Pancreas (tissue), 10 donors: ENCODE data around the gene PPP1R14D. TPM values are rescaled to one million over a fixed set of nuclear protein-coding genes. Genes with fewer than 3 reads are reported as not detected.

ENCODE experiments used
- ATAC-seq, 4 donors: fragments of 200-7000 bp; cut with Tn5 transposase; one replicate each; pipeline versions ENCODE4 v1.8.0 to v1.9.1; 2020; ENCODE audit warnings: mild to moderate bottlenecking in 4 of 4, moderate library complexity in 4 of 4
- DNase-seq, 6 donors: peaks; one replicate each; pipeline ENCODE4 v3.0.0-alpha.2; 2020
- FAIRE-seq: peaks from 2 replicates; lab custom pipeline; 2012; peaks lifted over from hg19 to GRCh38; lab: Jason Lieb, UNC
- H3K27ac ChIP-seq, 4 donors: fragments of 200-600 bp; sonication (generic); 1 replicate in 3 of 4; 2 replicates in 1 of 4; pipeline versions ENCODE4 v1.5.0 to v1.8.0; 2020
- H3K27me3 ChIP-seq, 4 donors: fragments of 200-600 bp; one replicate each; pipeline ENCODE4 v1.8.0; 2021
- H3K36me3 ChIP-seq, 3 donors: fragments of 200-600 bp; sonication (generic) in 1 of 3; one replicate each; pipeline versions ENCODE4 v1.5.0 to v1.8.0; 2020 to 2021
- H3K4me1 ChIP-seq, 3 donors: fragments of 200-600 bp; one replicate each; pipeline ENCODE4 v1.8.0; 2021
- H3K4me3 ChIP-seq, 4 donors: fragments of 200-600 bp; sonication (generic) in 2 of 4; one replicate each; pipeline versions ENCODE4 v1.5.0 to v1.8.0; 2020 to 2021
- H3K9me3 ChIP-seq, 4 donors: fragments of 200-600 bp; one replicate each; pipeline ENCODE4 v1.8.0; 2021
- CTCF ChIP-seq, 4 donors: fragments of 200-600 bp; sonication (generic) in 3 of 4; IDR thresholded peaks; one replicate each; pipeline versions ENCODE4 v1.5.0 to v1.8.0; 2021; ENCODE audit warnings: antibody characterized with exemption in 4 of 4
- WGBS, 2 donors: extraction: QIAGEN DNeasy Blood & Tissue Kit; methylation state at CpG; one replicate each; pipeline ENCODE4 v1.1.7; 2013; 5-methylcytosine and 5-hydroxymethylcytosine counted together
- intact Hi-C, 3 donors: fragments of 100-400 bp; cut with DNase I; formaldehyde crosslinking; loops; one replicate each; pipeline versions ENCODE4 v1.11.1 to v1.14.2; 2022
- polyA plus RNA-seq, 2 donors: library from polyadenylated mRNA; stranded (reverse); fragments of 200-250 nt; gene quantifications; one replicate each; pipeline ENCODE4 v1.2.3, GENCODE V29; 2013
- total RNA-seq, 6 donors: library from RNA; stranded (reverse); fragmentation: NEBNext Ultra II Directional in 4 of 6; extraction: Animal tissue kit (Norgen Biotek cat#: 25700) in 4 of 6; gene quantifications; one replicate each; pipeline versions ENCODE4 v1.2.1 to v1.2.4, GENCODE V29; 2021 to 2023
- donor health status: healthy with polysubstance abuse.
- donor health status: DM: no; HTN: no; CAD: no; lungs with moderate emphysema.
- donor health status: DM: no; HTN: no; CAD: no.
- donor health status: control.
- donor health status: control.
- donor health status: Bipolar disorder and iron deficiency.
- donor health status: DM: yes; HTN: yes; CAD: no.
- donor health status: DM: no; HTN: no; CAD: no.
- donor health status: DM: no; HTN: no; CAD: no.
- donor health status: DM: yes; HTN: yes; CAD: no.

The PPP1R14D gene
- total and polyA plus RNA-seq, 8 donors = 0.23 to 2.6 (median 0.55) TPM; not detected in 4

GRCh38 chr15:40819048-40819447 is 9.5 kb downstream of the PPP1R14D start:
- Histone ChIP-seq H3K4me1 (no peaks in the 10 kb centered on the region), H3K4me3 (no peak overlapping the region), H3K27ac (no peak overlapping the region), H3K36me3 (peaks cover 0 to 1% (median 0%) of the 10 kb centered on the region in 3 donors), H3K27me3 (no peaks in the 10 kb centered on the region), H3K9me3 (no peaks in the 10 kb centered on the region)
- TF ChIP-seq CTCF (IDR thresholded peaks at IDR 0.05) = no peak
- DNase-seq = no peak
- no peak for FAIRE-seq
- intact Hi-C loops = no loop called here
- no peak for ATAC-seq
- 49 to 53% methylated on average over 7 of the region's 7 CpGs for WGBS, 2 donors

GRCh38 chr15:40815042-40815698 is 13.3 kb downstream of the PPP1R14D start:
- no peak for TF ChIP-seq CTCF (IDR thresholded peaks at IDR 0.05)
- WGBS, 2 donors = 45 to 46% methylated on average over 4 of the region's 4 CpGs
- no peaks in the 10 kb centered on the region for H3K4me1 ChIP-seq
- peaks cover 0 to 8% (median 4%) of the 10 kb centered on the region in 3 donors for H3K36me3 ChIP-seq
- H3K27me3 ChIP-seq = no peaks in the 10 kb centered on the region
- intact Hi-C loops = no loop called here
- no peak overlapping the region for H3K4me3 ChIP-seq
- ATAC-seq (peak in 2 of 4 donors; percentile 45 to 57), FAIRE-seq (no peak), DNase-seq (peak in 1 of 6 donors; percentile 21)
- no peaks in the 10 kb centered on the region for H3K9me3 ChIP-seq
- no peak overlapping the region for H3K27ac ChIP-seq

- H3K4me3 ChIP-seq = no peak overlapping the region
- TF ChIP-seq CTCF (IDR thresholded peaks at IDR 0.05) = no peak
- no peaks in the 10 kb centered on the region for H3K27me3 ChIP-seq
- ATAC-seq = no peak
- H3K4me1 ChIP-seq = peaks cover 0 to 7% (median 5%) of the 10 kb centered on the region in 3 donors
- H3K9me3 ChIP-seq = no peaks in the 10 kb centered on the region
- peak in 1 of 6 donors; percentile 63 for DNase-seq
- intact Hi-C loops = no loop called here
- no peak overlapping the region for H3K27ac ChIP-seq
- peaks cover 0 to 8% (median 4%) of the 10 kb centered on the region in 3 donors for H3K36me3 ChIP-seq
- FAIRE-seq = no peak
- 92 to 97% methylated on average over 12 of the region's 12 CpGs for WGBS, 2 donors
These were observed 15.6 kb downstream of the PPP1R14D start for GRCh38 chr15:40812721-40813425.

GRCh38 chr15:40808861-40809450 is 19.6 kb downstream of the PPP1R14D start:
- peak overlapping the region in 1 of 4 donors; percentile 96 for H3K4me3 ChIP-seq

More at GRCh38 chr15:40808861-40809450, 19.6 kb downstream of the PPP1R14D start:
- no peak for TF ChIP-seq CTCF (IDR thresholded peaks at IDR 0.05)
- DNase-seq (peak in 2 of 6 donors; percentile 36 to 60), FAIRE-seq (no peak), ATAC-seq (no peak)
- Histone ChIP-seq H3K4me1 (peaks cover 3 to 10% (median 7%) of the 10 kb centered on the region in 3 donors), H3K9me3 (no peaks in the 10 kb centered on the region), H3K27me3 (no peaks in the 10 kb centered on the region), H3K36me3 (peaks cover 0 to 5% (median 4%) of the 10 kb centered on the region in 3 donors), H3K27ac (no peak overlapping the region)
- intact Hi-C loops = no loop called here
- 70 to 79% methylated on average over 8 of the region's 8 CpGs for WGBS, 2 donors
